ENCODE results near the gene PER3. TPM values are rescaled to one million over a fixed set of nuclear protein-coding genes. Genes with fewer than 3 reads are reported as not detected.

Gene PER3
- total and polyA plus RNA-seq, 2 of the 8 experiments (the other 6 are each of a cell fraction or from before 2014, with no cell fraction given): 8.3 to 9.3 TPM

DNA sequence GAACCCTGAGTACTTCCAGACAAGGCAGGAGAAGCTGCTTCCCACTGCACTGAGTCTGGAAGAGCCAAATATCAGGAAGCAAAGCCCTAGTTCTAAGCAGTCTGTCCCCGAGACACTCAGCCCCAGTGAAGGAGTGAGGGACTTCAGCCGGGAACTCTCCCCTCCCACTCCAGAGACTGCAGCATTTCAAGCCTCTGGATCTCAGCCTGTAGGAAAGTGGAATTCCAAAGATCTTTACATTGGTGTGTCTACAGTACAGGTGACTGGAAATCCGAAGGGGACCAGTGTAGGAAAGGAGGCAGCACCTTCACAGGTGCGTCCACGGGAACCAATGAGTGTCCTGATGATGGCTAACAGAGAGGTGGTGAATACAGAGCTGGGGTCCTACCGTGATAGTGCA, 46.0 kb upstream of the PER3 start (continued):
- TF ChIP-seq SIRT6 (IDR thresholded peaks at IDR 0.05; ENCODE audit: low read length) (no peak), EGR1 (IDR thresholded peaks at IDR 0.05; ENCODE audit: borderline replicate concordance, low read depth, low read length) (no peak), RBBP5 (IDR thresholded peaks at IDR 0.05; ENCODE audit: borderline replicate concordance, low read depth, low read length) (no peak), SP4 (IDR thresholded peaks at IDR 0.05; ENCODE audit: low read length) (no peak), JUN (IDR thresholded peaks at IDR 0.05; ENCODE audit: low read depth, low read length) (no peak), TAF1 (IDR thresholded peaks at IDR 0.05; ENCODE audit: low read depth, low read length) (no peak), ASH2L (IDR thresholded peaks at IDR 0.05; ENCODE audit: low read length) (no peak)

All from H1 (cell line).